Liver (tissue), 9 donors: ENCODE measurements around the gene MYLK2. TPM values are rescaled to one million over a fixed set of nuclear protein-coding genes. Genes with fewer than 3 reads are reported as not detected.

Source experiments
- DNase-seq: peaks from one replicate; pipeline ENCODE4 v3.0.0-alpha.2; 2017; ENCODE audit warnings: low spot score
- H3K27ac ChIP-seq, 2 donors: one replicate each; pipeline ENCODE4 v1.7.0; 2013; ENCODE audit warnings: inconsistent platforms in 2 of 2, low read length in 2 of 2, control low read depth in 1 of 2, low read depth in 1 of 2, mild to moderate bottlenecking in 1 of 2
- H3K27me3 ChIP-seq, 4 donors: one replicate each; pipeline versions ENCODE4 v1.6.1 to v1.7.0; 2013; ENCODE audit warnings: low read length in 3 of 4, inconsistent platforms in 1 of 4, mild to moderate bottlenecking in 1 of 4, moderate library complexity in 1 of 4; ENCODE audit not compliant: control insufficient read depth in 4 of 4, insufficient read depth in 4 of 4
- H3K36me3 ChIP-seq, 4 donors: one replicate each; pipeline versions ENCODE4 v1.6.1 to v1.7.0; 2013; ENCODE audit warnings: low read length in 3 of 4, mild to moderate bottlenecking in 3 of 4, low read depth in 1 of 4, moderate library complexity in 1 of 4; ENCODE audit not compliant: control insufficient read depth in 4 of 4, insufficient read depth in 3 of 4
- H3K4me1 ChIP-seq, 4 donors: one replicate each; pipeline versions ENCODE4 v1.6.1 to v1.7.0; 2013; ENCODE audit warnings: low read length in 3 of 4, mild to moderate bottlenecking in 3 of 4, moderate library complexity in 1 of 4; ENCODE audit not compliant: control insufficient read depth in 4 of 4, insufficient read depth in 4 of 4
- H3K4me3 ChIP-seq, 3 donors: one replicate each; pipeline versions ENCODE4 v1.6.1 to v1.7.0; 2013; ENCODE audit warnings: low read length in 3 of 3, control low read depth in 1 of 3, low read depth in 1 of 3, mild to moderate bottlenecking in 1 of 3
- H3K9ac ChIP-seq, 2 donors: one replicate each; pipeline ENCODE4 v1.7.0; 2013; ENCODE audit warnings: low read length in 2 of 2, mild to moderate bottlenecking in 2 of 2, moderate library complexity in 2 of 2, control low read depth in 1 of 2, low read depth in 1 of 2
- H3K9me3 ChIP-seq, 4 donors: one replicate each; pipeline versions ENCODE4 v1.6.1 to v1.7.0; 2013; ENCODE audit warnings: low read length in 3 of 4; ENCODE audit not compliant: control insufficient read depth in 4 of 4
- EGR1 ChIP-seq, 2 donors: IDR thresholded peaks; 2 replicates each; pipeline ENCODE4 v1.6.1; 2016 to 2018; ENCODE audit warnings: antibody characterized with exemption in 2 of 2, low read depth in 2 of 2
- FOXA1 ChIP-seq: IDR thresholded peaks from 2 replicates; pipeline ENCODE4 v1.6.1; 2016; ENCODE audit warnings: antibody characterized with exemption
- FOXA2 ChIP-seq: IDR thresholded peaks from 2 replicates; pipeline ENCODE4 v1.6.1; 2016; ENCODE audit warnings: antibody characterized with exemption
- HNF4A ChIP-seq, 2 donors: conservative IDR thresholded peaks; 2 replicates each; pipeline ENCODE4 v1.6.1; 2016; ENCODE audit warnings: antibody characterized with exemption in 2 of 2, mild to moderate bottlenecking in 2 of 2
- HNF4G ChIP-seq: IDR thresholded peaks from 2 replicates; pipeline ENCODE4 v1.6.1; 2016; ENCODE audit warnings: antibody characterized with exemption
- JUND ChIP-seq, 2 donors: IDR thresholded peaks; 2 replicates each; pipeline ENCODE4 v1.6.1; 2016; ENCODE audit warnings: antibody characterized with exemption in 2 of 2
- NR2F2 ChIP-seq: IDR thresholded peaks from 2 replicates; pipeline ENCODE4 v1.6.1; 2016; ENCODE audit warnings: antibody characterized with exemption
- RAD21 ChIP-seq, 2 donors: IDR thresholded peaks; 2 replicates each; pipeline ENCODE4 v1.6.1; 2016; ENCODE audit warnings: antibody characterized with exemption in 2 of 2, mild to moderate bottlenecking in 2 of 2
- RXRA ChIP-seq, 2 donors: IDR thresholded peaks; 2 replicates each; pipeline ENCODE4 v1.6.1; 2017 to 2018; ENCODE audit warnings: antibody characterized with exemption in 2 of 2, mild to moderate bottlenecking in 1 of 2
- SP1 ChIP-seq: IDR thresholded peaks from 2 replicates; pipeline ENCODE4 v1.6.1; 2018; ENCODE audit warnings: antibody characterized with exemption, mild to moderate bottlenecking
- TAF1 ChIP-seq: conservative IDR thresholded peaks from 2 replicates; pipeline ENCODE4 v1.6.1; 2016; ENCODE audit warnings: antibody characterized with exemption, mild to moderate bottlenecking
- YY1 ChIP-seq: IDR thresholded peaks from 2 replicates; pipeline ENCODE4 v1.6.1; 2016; ENCODE audit warnings: antibody characterized with exemption, mild to moderate bottlenecking
- WGBS: extraction: QIAGEN DNeasy Blood & Tissue Kit; methylation state at CpG from one replicate; pipeline ENCODE4 v1.1.7; 2013; 5-methylcytosine and 5-hydroxymethylcytosine counted together
- polyA plus RNA-seq, 2 donors: library from polyadenylated mRNA; stranded (reverse) in 1 of 2; unstranded in 1 of 2; fragments of 200-250 nt in 1 of 2; fragments of >200 nt in 1 of 2; fragmentation: Nextera tagmentation in 1 of 2; extraction: Ambion mirVana in 1 of 2; gene quantifications; one replicate each; pipeline versions ENCODE4 v1.2.1 to v1.2.3, GENCODE V29; 2013 to 2015
- total RNA-seq, 2 donors: library from RNA; depleted of rRNA; stranded (reverse); fragments of >200 nt; gene quantifications; one replicate each; pipeline ENCODE4 v1.2.3, GENCODE V29; 2014
- TF ChIP-seq, protein P1 (sequence below): IDR thresholded peaks from 2 replicates; pipeline ENCODE4 v1.6.1; 2016; ENCODE audit warnings: antibody characterized with exemption
- TF ChIP-seq, protein P2 (sequence below): fragments of 150-350 bp; IDR thresholded peaks from 2 replicates; pipeline ENCODE4 v1.5.1; 2017; ENCODE audit warnings: improper control_type of control experiment, low read depth, low read length; ENCODE audit not compliant: missing input control
- TF ChIP-seq, protein P3 (sequence below): IDR thresholded peaks from 2 replicates; pipeline ENCODE4 v1.6.1; 2016; ENCODE audit warnings: antibody characterized with exemption, mild to moderate bottlenecking
- TF ChIP-seq, protein P4 (sequence below): IDR thresholded peaks from 2 replicates; pipeline ENCODE4 v1.6.1; 2016; ENCODE audit warnings: antibody characterized with exemption
- TF ChIP-seq, protein P5 (sequence below): IDR thresholded peaks from 2 replicates; pipeline ENCODE4 v1.6.1; 2016; ENCODE audit warnings: antibody characterized with exemption
- donor health status: healthy.
- donor health status: healthy.
- donor health status: healthy.
- donor health status: healthy.
- donor health status: healthy.

The MYLK2 gene
- total RNA-seq (under 1 TPM in 1 of 2 donors, not detected in 1; 0.19 TPM), polyA plus RNA-seq (under 1 TPM in 1 of 2 donors, not detected in 1; 0.08 TPM)

DNA sequence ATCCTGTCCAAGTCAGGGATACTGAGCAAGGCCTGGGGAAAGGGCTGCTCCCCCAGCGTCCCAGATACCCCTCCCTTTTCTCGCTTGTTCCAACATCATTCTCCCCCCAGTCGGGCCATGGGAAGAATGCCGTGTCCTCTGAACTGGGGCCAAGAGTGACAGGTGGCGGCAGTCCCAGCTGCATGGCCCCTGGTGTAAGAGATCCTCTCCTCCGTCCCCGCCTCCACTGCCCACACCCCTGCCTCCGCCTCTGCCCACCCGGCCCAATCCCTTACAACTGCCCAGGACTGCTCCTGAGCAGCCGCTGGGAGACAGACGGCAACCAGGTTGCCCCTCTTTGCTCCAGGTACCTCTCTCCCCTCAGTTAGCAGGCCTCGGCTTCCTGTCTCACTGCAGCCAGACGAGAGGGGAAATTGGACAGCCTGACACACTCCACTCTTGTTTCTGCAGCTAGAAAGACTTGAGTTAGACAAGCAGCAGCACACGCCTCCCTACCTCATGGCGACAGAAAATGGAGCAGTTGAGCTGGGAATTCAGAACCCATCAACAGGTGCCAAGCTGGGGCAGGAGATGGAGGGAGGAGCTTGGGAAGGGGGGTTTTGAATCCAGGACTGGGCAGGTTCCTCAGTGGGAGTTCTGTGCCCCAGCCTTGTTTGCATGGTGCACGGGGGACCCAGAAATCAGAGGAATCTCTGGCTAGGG, at the start of gene MYLK2:
Gene MYLK2 (plus strand): TSS at position 274 of the 702 bp plus-strand sequence. CDS start 225 bp downstream, at position 499.
- WGBS: 79% methylated on average over 16 of the region's 16 CpGs
- Histone ChIP-seq H3K9me3 (no peaks in the 10 kb centered on the region), H3K9ac (no peak within 1 kb of the TSS), H3K4me3 (no peak within 1 kb of the TSS), H3K36me3 (no peaks in the 10 kb centered on the region), H3K4me1 (peaks cover 0 to 10% (median 2%) of the 10 kb centered on the region in 4 donors), H3K27me3 (no peaks in the 10 kb centered on the region), H3K27ac (no peak within 1 kb of the TSS)
- TF ChIP-seq HNF4A (conservative IDR thresholded peaks at IDR 0.05) (no peak), YY1 (no peak), EGR1 (IDR thresholded peaks at IDR 0.05; ENCODE audit: low read depth in 2 of 2) (no peak), TAF1 (no peak), SP1 (no peak), HNF4G (no peak), JUND (IDR thresholded peaks at IDR 0.05) (no peak), FOXA2 (no peak), NR2F2 (no peak)
- TF ChIP-seq, protein P1, sequence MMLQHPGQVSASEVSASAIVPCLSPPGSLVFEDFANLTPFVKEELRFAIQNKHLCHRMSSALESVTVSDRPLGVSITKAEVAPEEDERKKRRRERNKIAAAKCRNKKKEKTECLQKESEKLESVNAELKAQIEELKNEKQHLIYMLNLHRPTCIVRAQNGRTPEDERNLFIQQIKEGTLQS: no peak
- TF ChIP-seq, protein P2, sequence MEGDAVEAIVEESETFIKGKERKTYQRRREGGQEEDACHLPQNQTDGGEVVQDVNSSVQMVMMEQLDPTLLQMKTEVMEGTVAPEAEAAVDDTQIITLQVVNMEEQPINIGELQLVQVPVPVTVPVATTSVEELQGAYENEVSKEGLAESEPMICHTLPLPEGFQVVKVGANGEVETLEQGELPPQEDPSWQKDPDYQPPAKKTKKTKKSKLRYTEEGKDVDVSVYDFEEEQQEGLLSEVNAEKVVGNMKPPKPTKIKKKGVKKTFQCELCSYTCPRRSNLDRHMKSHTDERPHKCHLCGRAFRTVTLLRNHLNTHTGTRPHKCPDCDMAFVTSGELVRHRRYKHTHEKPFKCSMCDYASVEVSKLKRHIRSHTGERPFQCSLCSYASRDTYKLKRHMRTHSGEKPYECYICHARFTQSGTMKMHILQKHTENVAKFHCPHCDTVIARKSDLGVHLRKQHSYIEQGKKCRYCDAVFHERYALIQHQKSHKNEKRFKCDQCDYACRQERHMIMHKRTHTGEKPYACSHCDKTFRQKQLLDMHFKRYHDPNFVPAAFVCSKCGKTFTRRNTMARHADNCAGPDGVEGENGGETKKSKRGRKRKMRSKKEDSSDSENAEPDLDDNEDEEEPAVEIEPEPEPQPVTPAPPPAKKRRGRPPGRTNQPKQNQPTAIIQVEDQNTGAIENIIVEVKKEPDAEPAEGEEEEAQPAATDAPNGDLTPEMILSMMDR: no peak
- TF ChIP-seq, protein P3, sequence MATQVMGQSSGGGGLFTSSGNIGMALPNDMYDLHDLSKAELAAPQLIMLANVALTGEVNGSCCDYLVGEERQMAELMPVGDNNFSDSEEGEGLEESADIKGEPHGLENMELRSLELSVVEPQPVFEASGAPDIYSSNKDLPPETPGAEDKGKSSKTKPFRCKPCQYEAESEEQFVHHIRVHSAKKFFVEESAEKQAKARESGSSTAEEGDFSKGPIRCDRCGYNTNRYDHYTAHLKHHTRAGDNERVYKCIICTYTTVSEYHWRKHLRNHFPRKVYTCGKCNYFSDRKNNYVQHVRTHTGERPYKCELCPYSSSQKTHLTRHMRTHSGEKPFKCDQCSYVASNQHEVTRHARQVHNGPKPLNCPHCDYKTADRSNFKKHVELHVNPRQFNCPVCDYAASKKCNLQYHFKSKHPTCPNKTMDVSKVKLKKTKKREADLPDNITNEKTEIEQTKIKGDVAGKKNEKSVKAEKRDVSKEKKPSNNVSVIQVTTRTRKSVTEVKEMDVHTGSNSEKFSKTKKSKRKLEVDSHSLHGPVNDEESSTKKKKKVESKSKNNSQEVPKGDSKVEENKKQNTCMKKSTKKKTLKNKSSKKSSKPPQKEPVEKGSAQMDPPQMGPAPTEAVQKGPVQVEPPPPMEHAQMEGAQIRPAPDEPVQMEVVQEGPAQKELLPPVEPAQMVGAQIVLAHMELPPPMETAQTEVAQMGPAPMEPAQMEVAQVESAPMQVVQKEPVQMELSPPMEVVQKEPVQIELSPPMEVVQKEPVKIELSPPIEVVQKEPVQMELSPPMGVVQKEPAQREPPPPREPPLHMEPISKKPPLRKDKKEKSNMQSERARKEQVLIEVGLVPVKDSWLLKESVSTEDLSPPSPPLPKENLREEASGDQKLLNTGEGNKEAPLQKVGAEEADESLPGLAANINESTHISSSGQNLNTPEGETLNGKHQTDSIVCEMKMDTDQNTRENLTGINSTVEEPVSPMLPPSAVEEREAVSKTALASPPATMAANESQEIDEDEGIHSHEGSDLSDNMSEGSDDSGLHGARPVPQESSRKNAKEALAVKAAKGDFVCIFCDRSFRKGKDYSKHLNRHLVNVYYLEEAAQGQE: no peak
- DNase-seq: no peak

DNA sequence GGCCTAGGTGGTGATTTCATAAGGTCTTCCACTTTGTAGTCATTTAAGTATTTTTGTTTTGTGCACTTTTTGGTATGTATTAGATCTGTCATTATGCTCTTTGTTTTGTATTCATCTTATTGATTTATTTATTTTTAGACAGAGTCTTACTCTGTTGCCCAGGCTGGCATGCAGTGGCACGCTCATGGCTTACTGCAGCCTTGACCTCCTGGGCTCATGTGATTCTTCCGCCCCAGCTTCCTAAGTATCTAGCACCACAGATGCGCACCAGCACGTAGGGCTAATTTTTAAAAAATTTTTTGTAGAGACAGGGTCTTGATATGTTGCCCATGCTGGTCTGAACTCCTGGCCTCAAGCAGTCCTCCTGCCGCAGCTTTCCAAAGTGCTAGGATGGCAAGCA, 49.5 kb upstream of the MYLK2 start:
- Histone ChIP-seq H3K9me3 (no peaks in the 10 kb centered on the region), H3K9ac (no peak overlapping the region), H3K4me1 (no peaks in the 10 kb centered on the region), H3K27ac (no peak overlapping the region), H3K27me3 (no peaks in the 10 kb centered on the region), H3K4me3 (no peak overlapping the region), H3K36me3 (no peaks in the 10 kb centered on the region)
- WGBS: 71% methylated on average over 5 of the region's 5 CpGs
- no peak for DNase-seq
- no peak for TF ChIP-seq RAD21 (IDR thresholded peaks at IDR 0.05)
- TF ChIP-seq, protein P3: no peak
- TF ChIP-seq, protein P1: no peak
- TF ChIP-seq EGR1 (IDR thresholded peaks at IDR 0.05; ENCODE audit: low read depth in 2 of 2): no peak
- TF ChIP-seq NR2F2: no peak
- no peak for TF ChIP-seq FOXA1
- TF ChIP-seq YY1: no peak
- no peak for TF ChIP-seq HNF4G
- no peak for TF ChIP-seq FOXA2
- no peak for TF ChIP-seq RXRA (IDR thresholded peaks at IDR 0.05)
- TF ChIP-seq, protein P4, sequence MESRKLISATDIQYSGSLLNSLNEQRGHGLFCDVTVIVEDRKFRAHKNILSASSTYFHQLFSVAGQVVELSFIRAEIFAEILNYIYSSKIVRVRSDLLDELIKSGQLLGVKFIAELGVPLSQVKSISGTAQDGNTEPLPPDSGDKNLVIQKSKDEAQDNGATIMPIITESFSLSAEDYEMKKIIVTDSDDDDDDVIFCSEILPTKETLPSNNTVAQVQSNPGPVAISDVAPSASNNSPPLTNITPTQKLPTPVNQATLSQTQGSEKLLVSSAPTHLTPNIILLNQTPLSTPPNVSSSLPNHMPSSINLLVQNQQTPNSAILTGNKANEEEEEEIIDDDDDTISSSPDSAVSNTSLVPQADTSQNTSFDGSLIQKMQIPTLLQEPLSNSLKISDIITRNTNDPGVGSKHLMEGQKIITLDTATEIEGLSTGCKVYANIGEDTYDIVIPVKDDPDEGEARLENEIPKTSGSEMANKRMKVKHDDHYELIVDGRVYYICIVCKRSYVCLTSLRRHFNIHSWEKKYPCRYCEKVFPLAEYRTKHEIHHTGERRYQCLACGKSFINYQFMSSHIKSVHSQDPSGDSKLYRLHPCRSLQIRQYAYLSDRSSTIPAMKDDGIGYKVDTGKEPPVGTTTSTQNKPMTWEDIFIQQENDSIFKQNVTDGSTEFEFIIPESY: no peak
- TF ChIP-seq TAF1: no peak
- TF ChIP-seq, protein P5, sequence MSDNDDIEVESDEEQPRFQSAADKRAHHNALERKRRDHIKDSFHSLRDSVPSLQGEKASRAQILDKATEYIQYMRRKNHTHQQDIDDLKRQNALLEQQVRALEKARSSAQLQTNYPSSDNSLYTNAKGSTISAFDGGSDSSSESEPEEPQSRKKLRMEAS: no peak
